Cardiac fibroblast (primary cell): Measurements from ENCODE around the gene KCNT1.

Source experiments
- DNase-seq, 2 donors: peaks; one replicate each; pipeline versions ENCODE4 v3.0.0 to v3.0.0-alpha.2; 2010; ENCODE audit warnings: low read depth in 2 of 2
- H3K4me3 ChIP-seq, 2 donors: replicated peaks in 1 of 2; 1 replicate in 1 of 2; 2 replicates in 1 of 2; pipeline ENCODE4 v1.5.1; 2011; ENCODE audit warnings: low read depth in 2 of 2, low read length in 2 of 2, mild to moderate bottlenecking in 2 of 2, moderate library complexity in 1 of 2
- CTCF ChIP-seq: IDR thresholded peaks from one replicate; pipeline ENCODE4 v1.5.1; 2011; ENCODE audit warnings: low read depth, mild to moderate bottlenecking, low read length, inconsistent platforms

Gene KCNT1

GRCh38 chr9:135833864-135834263, 131.9 kb downstream of the KCNT1 start:
- H3K4me3 ChIP-seq, result no peak overlapping the region
- DNase-seq, result no peak
- TF ChIP-seq CTCF, result no peak

GRCh38 chr9:135835131-135835530, 133.1 kb downstream of the KCNT1 start:
- H3K4me3 ChIP-seq, result no peak overlapping the region
- DNase-seq, result no peak
- TF ChIP-seq CTCF, result no peak

- H3K4me3 ChIP-seq, result no peak overlapping the region
- DNase-seq, result no peak
- TF ChIP-seq CTCF, result no peak
These were observed 137.5 kb downstream of the KCNT1 start for GRCh38 chr9:135839516-135839915.

GRCh38 chr9:135840107-135840506, 138.1 kb downstream of the KCNT1 start:
- TF ChIP-seq CTCF, result no peak
- DNase-seq, result no peak
- H3K4me3 ChIP-seq, result no peak overlapping the region

GRCh38 chr9:135840539-135840938, 138.6 kb downstream of the KCNT1 start:
- no peak for TF ChIP-seq CTCF
- H3K4me3 ChIP-seq, result no peak overlapping the region
- DNase-seq, result no peak
